IPS-11a (cell line): ENCODE data around the gene WBP11.

Experiments
- H3K4me3 ChIP-seq: one replicate; pipeline ENCODE4 v1.5.1; 2013; ENCODE audit warnings: low read depth, low read length, control low read depth

The WBP11 gene

GRCh38 chr12:14803011-14803829 lies at the start of gene WBP11, which contains the start of gene C12orf60:
Gene WBP11 (minus strand): TSS chr12:14803478. CDS start chr12:14801383, 2,095 bp downstream.
Gene C12orf60 (plus strand): TSS chr12:14803670. CDS start chr12:14822936, 19,266 bp downstream.
- H3K4me3 ChIP-seq: peak within 1 kb of the TSS; percentile 99

GRCh38 chr12:14852880-14853279 lies 49.6 kb upstream of the WBP11 start:
- H3K4me3 ChIP-seq: no peak overlapping the region

GRCh38 chr12:14850929-14851663 lies 47.8 kb upstream of the WBP11 start:
- H3K4me3 ChIP-seq: no peak overlapping the region

GRCh38 chr12:14849661-14850060 lies 46.4 kb upstream of the WBP11 start:
- no peak overlapping the region for H3K4me3 ChIP-seq

- no peak overlapping the region for H3K4me3 ChIP-seq
Measured at GRCh38 chr12:14846876-14847580, 43.8 kb upstream of the WBP11 start.

GRCh38 chr12:14846042-14846587 lies 42.8 kb upstream of the WBP11 start:
- no peak overlapping the region for H3K4me3 ChIP-seq

GRCh38 chr12:14845350-14845750 lies 42.1 kb upstream of the WBP11 start:
- H3K4me3 ChIP-seq: no peak overlapping the region

GRCh38 chr12:14844401-14844800 lies 41.1 kb upstream of the WBP11 start:
- no peak overlapping the region for H3K4me3 ChIP-seq

GRCh38 chr12:14843425-14843887 lies 40.2 kb upstream of the WBP11 start, which contains the start of gene ART4:
Gene ART4 (minus strand): TSS chr12:14843526. CDS start chr12:14843113, 413 bp downstream.
- no peak within 1 kb of the TSS for H3K4me3 ChIP-seq

- H3K4me3 ChIP-seq: no peak overlapping the region
Measured at GRCh38 chr12:14842315-14842714, 39.0 kb upstream of the WBP11 start.

GRCh38 chr12:14841761-14842160 lies 38.5 kb upstream of the WBP11 start:
- H3K4me3 ChIP-seq: no peak overlapping the region

- no peak overlapping the region for H3K4me3 ChIP-seq
Measured at GRCh38 chr12:14840616-14841015, 37.3 kb upstream of the WBP11 start.

- no peak overlapping the region for H3K4me3 ChIP-seq
Measured at GRCh38 chr12:14839262-14839661, 36.0 kb upstream of the WBP11 start.

GRCh38 chr12:14836336-14837210 lies 33.3 kb upstream of the WBP11 start:
- H3K4me3 ChIP-seq: no peak overlapping the region

- no peak overlapping the region for H3K4me3 ChIP-seq
Measured at GRCh38 chr12:14834509-14834908, 31.2 kb upstream of the WBP11 start.

- H3K4me3 ChIP-seq: no peak overlapping the region
Measured at GRCh38 chr12:14833952-14834351, 30.7 kb upstream of the WBP11 start.

GRCh38 chr12:14833336-14833735 lies 30.1 kb upstream of the WBP11 start:
- no peak overlapping the region for H3K4me3 ChIP-seq

GRCh38 chr12:14828892-14829291 lies 25.6 kb upstream of the WBP11 start:
- H3K4me3 ChIP-seq: no peak overlapping the region

GRCh38 chr12:14827043-14827442 lies 23.8 kb upstream of the WBP11 start:
- no peak overlapping the region for H3K4me3 ChIP-seq

- no peak overlapping the region for H3K4me3 ChIP-seq
Measured at GRCh38 chr12:14826491-14826890, 23.2 kb upstream of the WBP11 start.
